ENCODE measurements around the gene OSBPL2. TPM values are rescaled to one million over a fixed set of nuclear protein-coding genes. Genes with fewer than 3 reads are reported as not detected.

The OSBPL2 gene
- total and polyA plus RNA-seq, 3 experiments from 2014 or later: 24.5 to 24.7 (median 24.6) TPM

DNA sequence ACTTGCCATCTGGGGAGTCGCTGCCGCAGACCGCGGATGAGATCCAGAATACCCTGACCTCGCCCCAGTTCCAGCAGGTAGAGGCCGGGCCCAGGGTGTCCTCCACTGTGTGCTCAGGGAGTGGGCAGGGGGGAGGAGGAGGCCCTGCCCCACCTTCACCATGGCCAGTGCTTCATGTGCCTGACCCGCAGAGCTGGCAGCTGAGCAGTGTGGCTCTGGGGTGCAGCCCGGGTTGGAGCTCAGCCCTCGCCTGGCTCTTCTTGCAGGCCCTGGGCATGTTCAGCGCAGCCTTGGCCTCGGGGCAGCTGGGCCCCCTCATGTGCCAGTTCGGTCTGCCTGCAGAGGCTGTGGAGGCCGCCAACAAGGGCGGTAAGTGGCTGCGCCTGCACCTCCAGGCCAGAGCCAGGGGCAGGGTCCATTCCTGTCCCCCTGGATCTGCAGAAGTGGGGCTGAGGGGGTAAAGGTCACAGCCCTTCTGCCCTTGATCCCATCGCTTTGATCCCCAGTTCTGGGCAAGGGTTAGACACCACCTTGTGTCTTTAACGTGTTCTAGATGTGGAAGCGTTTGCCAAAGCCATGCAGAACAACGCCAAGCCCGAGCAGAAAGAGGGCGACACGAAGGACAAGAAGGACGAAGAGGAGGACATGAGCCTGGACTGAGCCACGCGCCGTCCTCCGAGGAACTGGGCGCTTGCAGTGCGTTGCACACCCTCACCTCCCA is 69.9 kb downstream of the OSBPL2 start:
- POLR2A ChIA-PET: no interaction called here
- H3K4me3 ChIP-seq (ENCODE audit: low read length): no peak overlapping the region
- no peak overlapping the region for H3K4me3 Mint-ChIP-seq

GRCh38 chr20:62309198-62309944 is 71.0 kb downstream of the OSBPL2 start:
- ChIA-PET POLR2A (no interaction called here), CTCF (no interaction called here)
- H3K9me3 ChIP-seq (ENCODE audit: low read length): no peaks in the 10 kb centered on the region
- peaks cover 11% of the 10 kb centered on the region for H3K36me3 ChIP-seq (ENCODE audit: insufficient read depth, low read length)
- H3K27me3 ChIP-seq (ENCODE audit: insufficient read depth, low read length, poor library complexity, severe bottlenecking): no peaks in the 10 kb centered on the region
- no peak for DNase-seq
- Mint-ChIP-seq H3K27ac (no peak overlapping the region), H3K27me3 (no peaks in the 10 kb centered on the region), H3K4me3 (no peak overlapping the region), H3K4me1 (peaks cover 9 to 16% (median 14%) of the 10 kb centered on the region in 3 donors), H3K9me3 (no peaks in the 10 kb centered on the region), H3K36me3 (peaks cover 0 to 46% (median 2%) of the 10 kb centered on the region in 3 donors)
- H3K27ac ChIP-seq (ENCODE audit: low read depth, low read length): no peak overlapping the region
- H3K4me3 ChIP-seq (ENCODE audit: low read length): no peak overlapping the region
- H3K4me1 ChIP-seq (ENCODE audit: insufficient read depth, low read length): peaks cover 16% of the 10 kb centered on the region

More for the DNA sequence above, 69.9 kb downstream of the OSBPL2 start:
- H3K27ac Mint-ChIP-seq: no peak overlapping the region
- CTCF ChIA-PET: no interaction called here
- H3K27me3 Mint-ChIP-seq: no peaks in the 10 kb centered on the region
- H3K36me3 Mint-ChIP-seq: peaks cover 0 to 55% (median 2%) of the 10 kb centered on the region in 3 donors
- H3K4me1 ChIP-seq (ENCODE audit: insufficient read depth, low read length): peaks cover 26% of the 10 kb centered on the region
- H3K9me3 Mint-ChIP-seq: no peaks in the 10 kb centered on the region
- peaks cover 18 to 26% (median 24%) of the 10 kb centered on the region in 3 donors for H3K4me1 Mint-ChIP-seq
- H3K36me3 ChIP-seq (ENCODE audit: insufficient read depth, low read length): peaks cover 11% of the 10 kb centered on the region
- no peak for DNase-seq
- H3K9me3 ChIP-seq (ENCODE audit: low read length): no peaks in the 10 kb centered on the region
- H3K27me3 ChIP-seq (ENCODE audit: insufficient read depth, low read length, poor library complexity, severe bottlenecking): no peaks in the 10 kb centered on the region
- no peak overlapping the region for H3K27ac ChIP-seq (ENCODE audit: low read depth, low read length)

GRCh38 chr20:62309947-62310756 is 71.8 kb downstream of the OSBPL2 start:
- ChIA-PET POLR2A (no interaction called here), CTCF (no interaction called here)
- Histone ChIP-seq H3K4me1 (ENCODE audit: insufficient read depth, low read length) (peaks cover 8% of the 10 kb centered on the region), H3K27me3 (ENCODE audit: insufficient read depth, low read length, poor library complexity, severe bottlenecking) (no peaks in the 10 kb centered on the region), H3K27ac (ENCODE audit: low read depth, low read length) (no peak overlapping the region), H3K9me3 (ENCODE audit: low read length) (no peaks in the 10 kb centered on the region), H3K4me3 (ENCODE audit: low read length) (no peak overlapping the region), H3K36me3 (ENCODE audit: insufficient read depth, low read length) (peaks cover 9% of the 10 kb centered on the region)
- no peak for DNase-seq
- H3K27ac Mint-ChIP-seq: no peak overlapping the region
- peaks cover 0 to 40% (median 2%) of the 10 kb centered on the region in 3 donors for H3K36me3 Mint-ChIP-seq
- H3K4me1 Mint-ChIP-seq: peaks cover 3 to 9% (median 6%) of the 10 kb centered on the region in 3 donors
- H3K4me3 Mint-ChIP-seq: no peak overlapping the region
- no peaks in the 10 kb centered on the region for H3K27me3 Mint-ChIP-seq
- no peaks in the 10 kb centered on the region for H3K9me3 Mint-ChIP-seq

GRCh38 chr20:62310757-62311121 is 72.4 kb downstream of the OSBPL2 start:
- H3K27ac ChIP-seq (ENCODE audit: low read depth, low read length): no peak overlapping the region
- H3K27me3 Mint-ChIP-seq: no peaks in the 10 kb centered on the region
- no peaks in the 10 kb centered on the region for H3K27me3 ChIP-seq (ENCODE audit: insufficient read depth, low read length, poor library complexity, severe bottlenecking)
- peaks cover 0 to 34% (median 2%) of the 10 kb centered on the region in 3 donors for H3K36me3 Mint-ChIP-seq
- no peak overlapping the region for H3K4me3 Mint-ChIP-seq
- POLR2A ChIA-PET: no interaction called here
- no peak overlapping the region for H3K4me3 ChIP-seq (ENCODE audit: low read length)
- H3K4me1 Mint-ChIP-seq: peaks cover 0 to 3% (median 0%) of the 10 kb centered on the region in 3 donors
- no peaks in the 10 kb centered on the region for H3K9me3 Mint-ChIP-seq
- CTCF ChIA-PET: no interaction called here
- H3K27ac Mint-ChIP-seq: no peak overlapping the region
- H3K9me3 ChIP-seq (ENCODE audit: low read length): no peaks in the 10 kb centered on the region
- H3K4me1 ChIP-seq (ENCODE audit: insufficient read depth, low read length): peaks cover 2% of the 10 kb centered on the region
- no peak for DNase-seq
- peaks cover 6% of the 10 kb centered on the region for H3K36me3 ChIP-seq (ENCODE audit: insufficient read depth, low read length)

DNA sequence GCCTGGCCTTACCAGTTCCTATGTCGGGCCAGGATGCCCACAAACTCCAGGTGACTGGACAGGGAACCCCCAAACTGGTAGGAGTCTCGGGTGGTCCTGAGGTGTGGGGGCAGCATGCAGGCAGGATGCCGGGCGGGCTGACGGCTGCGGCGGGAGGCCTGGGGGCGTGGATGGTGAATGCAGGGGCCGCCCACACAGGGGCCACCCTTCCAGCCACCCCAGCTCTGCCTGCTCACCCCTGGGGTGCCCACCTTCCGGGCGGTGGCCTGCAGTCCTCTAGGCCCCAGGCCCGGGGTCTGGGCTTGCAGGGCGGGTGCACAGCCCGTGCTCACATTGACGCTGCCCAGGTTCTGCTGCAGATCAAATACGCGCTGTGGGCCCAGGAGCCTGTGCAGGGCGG is 72.8 kb downstream of the OSBPL2 start:
- peaks cover 6% of the 10 kb centered on the region for H3K36me3 ChIP-seq (ENCODE audit: insufficient read depth, low read length)
- H3K4me3 ChIP-seq (ENCODE audit: low read length): no peak overlapping the region
- no peaks in the 10 kb centered on the region for H3K4me1 ChIP-seq (ENCODE audit: insufficient read depth, low read length)
- Mint-ChIP-seq H3K9me3 (no peaks in the 10 kb centered on the region), H3K27me3 (no peaks in the 10 kb centered on the region), H3K4me1 (peaks cover 0 to under 1% (median 0%) of the 10 kb centered on the region in 3 donors), H3K4me3 (no peak overlapping the region), H3K36me3 (peaks cover 0 to 30% (median 0%) of the 10 kb centered on the region in 3 donors), H3K27ac (no peak overlapping the region)
- H3K27ac ChIP-seq (ENCODE audit: low read depth, low read length): no peak overlapping the region
- no peak for DNase-seq
- ChIA-PET POLR2A (no interaction called here), CTCF (no interaction called here)
- H3K27me3 ChIP-seq (ENCODE audit: insufficient read depth, low read length, poor library complexity, severe bottlenecking): no peaks in the 10 kb centered on the region
- no peaks in the 10 kb centered on the region for H3K9me3 ChIP-seq (ENCODE audit: low read length)

DNA sequence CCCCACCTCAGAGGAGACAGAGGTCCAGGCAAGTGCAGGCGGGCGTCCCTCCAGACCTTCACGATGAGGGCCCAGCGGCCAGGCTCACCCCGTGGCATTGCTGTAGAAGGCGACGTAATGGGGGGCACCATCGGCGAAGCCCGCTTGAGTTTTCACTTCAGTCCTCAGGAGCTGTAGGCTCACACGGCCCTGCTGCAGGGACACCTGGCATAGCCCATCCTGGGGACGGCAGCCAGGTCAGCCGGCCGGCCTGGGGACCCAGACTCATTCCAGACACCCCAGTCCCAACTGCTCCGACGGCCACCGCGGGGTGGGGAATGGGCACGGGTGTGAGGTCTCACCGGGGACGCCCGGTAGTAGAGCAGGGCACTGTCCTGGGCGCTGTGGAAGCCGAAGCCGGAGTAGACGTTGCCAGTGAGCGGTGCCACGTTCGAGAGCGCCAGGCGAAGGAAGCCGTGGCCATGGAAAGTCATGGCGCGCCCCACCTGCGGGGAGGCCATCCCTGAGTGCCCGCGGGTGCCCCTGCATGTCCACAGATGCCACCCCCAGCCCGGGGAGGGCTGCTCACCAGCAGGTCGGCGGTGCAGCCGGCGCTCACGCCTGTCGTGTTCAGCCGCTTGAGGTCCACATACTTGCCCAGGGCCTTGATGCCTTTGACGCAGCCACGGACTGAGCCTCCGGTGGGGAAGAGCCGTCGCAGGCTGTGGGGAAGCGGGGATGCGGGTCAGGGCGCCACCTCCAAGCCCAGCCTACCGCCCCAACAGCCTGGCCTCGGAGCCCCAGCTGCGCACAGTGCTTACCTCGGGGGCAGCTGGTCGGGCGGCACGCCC is 73.7 kb downstream of the OSBPL2 start:
- Histone ChIP-seq H3K36me3 (ENCODE audit: insufficient read depth, low read length) (peaks cover 1% of the 10 kb centered on the region), H3K27ac (ENCODE audit: low read depth, low read length) (no peak overlapping the region), H3K4me3 (ENCODE audit: low read length) (no peak overlapping the region), H3K4me1 (ENCODE audit: insufficient read depth, low read length) (no peaks in the 10 kb centered on the region), H3K9me3 (ENCODE audit: low read length) (no peaks in the 10 kb centered on the region), H3K27me3 (ENCODE audit: insufficient read depth, low read length, poor library complexity, severe bottlenecking) (no peaks in the 10 kb centered on the region)
- CTCF ChIA-PET: no interaction called here
- Mint-ChIP-seq H3K27ac (no peak overlapping the region), H3K4me3 (no peak overlapping the region), H3K27me3 (no peaks in the 10 kb centered on the region), H3K9me3 (no peaks in the 10 kb centered on the region), H3K4me1 (no peaks in the 10 kb centered on the region), H3K36me3 (peaks cover 0 to 21% (median 0%) of the 10 kb centered on the region in 3 donors)
- POLR2A ChIA-PET: no interaction called here
- DNase-seq: no peak

DNA sequence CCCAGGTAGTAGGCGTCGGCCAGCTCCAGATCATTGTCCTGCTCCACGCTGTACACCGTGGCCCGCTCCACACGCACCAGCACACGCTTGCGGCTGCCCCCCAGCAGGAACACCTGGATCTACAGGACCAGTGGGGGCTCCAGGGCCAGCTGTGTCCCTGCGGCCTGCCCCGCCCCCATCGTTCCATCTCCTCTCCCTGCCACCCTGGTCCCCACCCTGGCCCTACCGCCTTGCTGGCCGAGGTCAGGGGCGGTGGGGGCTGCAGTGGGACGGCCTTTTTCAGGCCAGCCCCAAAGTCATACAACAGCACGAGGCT is 74.3 kb downstream of the OSBPL2 start:
- peaks cover 0 to 16% (median 0%) of the 10 kb centered on the region in 3 donors for H3K36me3 Mint-ChIP-seq
- no peaks in the 10 kb centered on the region for H3K9me3 ChIP-seq (ENCODE audit: low read length)
- H3K4me3 ChIP-seq (ENCODE audit: low read length): no peak overlapping the region
- DNase-seq: no peak
- ChIA-PET POLR2A (no interaction called here), CTCF (no interaction called here)
- H3K4me1 ChIP-seq (ENCODE audit: insufficient read depth, low read length): no peaks in the 10 kb centered on the region
- H3K9me3 Mint-ChIP-seq: no peaks in the 10 kb centered on the region
- H3K27me3 ChIP-seq (ENCODE audit: insufficient read depth, low read length, poor library complexity, severe bottlenecking): no peaks in the 10 kb centered on the region
- H3K4me1 Mint-ChIP-seq: no peaks in the 10 kb centered on the region
- no peaks in the 10 kb centered on the region for H3K36me3 ChIP-seq (ENCODE audit: insufficient read depth, low read length)
- no peak overlapping the region for H3K27ac ChIP-seq (ENCODE audit: low read depth, low read length)
- no peak overlapping the region for H3K4me3 Mint-ChIP-seq
- no peak overlapping the region for H3K27ac Mint-ChIP-seq
- no peaks in the 10 kb centered on the region for H3K27me3 Mint-ChIP-seq
